ENCODE results near the gene ANKRD65.

ANKRD65 gene

GRCh38 chr1:1421907-1422464 is 910 bp upstream of the ANKRD65 start:
- no peak overlapping the region for H4K91ac ChIP-seq (ENCODE audit: low read length)
- H2BK5ac ChIP-seq (ENCODE audit: low read depth, low read length, poor library complexity, severe bottlenecking) = no peak overlapping the region
- H3K36me3 ChIP-seq (ENCODE audit: control insufficient read depth in 1 of 2, insufficient read depth in 2 of 2, low read depth in 1 of 2, low read length in 2 of 2) = no peaks in the 10 kb centered on the region
- WGBS = 94% methylated on average over 4 of the region's 7 CpGs
- no peak overlapping the region for H3K4me2 ChIP-seq (ENCODE audit: low read length, poor library complexity, severe bottlenecking)
- H3K4me3 ChIP-seq (ENCODE audit: insufficient read depth in 1 of 2, low read depth in 1 of 2, low read length in 2 of 2) = no peak overlapping the region
- H3K14ac ChIP-seq (ENCODE audit: low read length in 2 of 2) = no peak overlapping the region
- H2BK120ac ChIP-seq (ENCODE audit: low read depth, low read length) = no peak overlapping the region
- H4K8ac ChIP-seq (ENCODE audit: low read length) = no peak overlapping the region
- H2AK5ac ChIP-seq (ENCODE audit: low read length, severe bottlenecking) = no peak overlapping the region
- H3K27ac ChIP-seq (ENCODE audit: low read length, poor library complexity, severe bottlenecking) = no peak overlapping the region
- H3K23ac ChIP-seq (ENCODE audit: low read length in 2 of 2) = no peak overlapping the region
- H3K27me3 ChIP-seq (ENCODE audit: control insufficient read depth in 1 of 2, insufficient read depth in 1 of 2, low read length in 2 of 2) = peaks cover 4 to 5% of the 10 kb centered on the region in 2 experiments
- H3K79me1 ChIP-seq (replicated peaks; ENCODE audit: low read length, poor library complexity, severe bottlenecking) = no peaks in the 10 kb centered on the region
- peaks cover 30% of the 10 kb centered on the region for H3K4me1 ChIP-seq (ENCODE audit: control insufficient read depth, insufficient read depth, low read depth, low read length)
- no peaks in the 10 kb centered on the region for H3K9me3 ChIP-seq (ENCODE audit: control insufficient read depth, low read length)
- no peak overlapping the region for H3K18ac ChIP-seq (ENCODE audit: low read depth in 1 of 2, low read length in 2 of 2)
- no peak overlapping the region for H3K4ac ChIP-seq (ENCODE audit: low read depth in 1 of 2, low read length in 2 of 2)
- DNase-seq = no peak
- no peak overlapping the region for H2BK15ac ChIP-seq (ENCODE audit: low read depth, poor library complexity, severe bottlenecking)
- H3K9ac ChIP-seq (ENCODE audit: low read length) = no peak overlapping the region
- no peak overlapping the region for H2AFZ ChIP-seq (ENCODE audit: low read depth, low read length)
- no peak overlapping the region for H2BK12ac ChIP-seq (ENCODE audit: low read length in 2 of 2)

- Histone ChIP-seq H3K4me1 (ENCODE audit: control insufficient read depth, insufficient read depth, low read depth, low read length) (peaks cover 25% of the 10 kb centered on the region), H2BK5ac (ENCODE audit: low read depth, low read length, poor library complexity, severe bottlenecking) (no peak overlapping the region), H3K18ac (ENCODE audit: low read depth in 1 of 2, low read length in 2 of 2) (peak overlapping the region in 1 of 2 experiments; percentile 21), H2AK5ac (ENCODE audit: low read length, severe bottlenecking) (no peak overlapping the region), H3K4me2 (ENCODE audit: low read length, poor library complexity, severe bottlenecking) (no peak overlapping the region), H4K8ac (ENCODE audit: low read length) (peak overlapping the region; percentile 75), H3K27ac (ENCODE audit: low read length, poor library complexity, severe bottlenecking) (no peak overlapping the region), H3K36me3 (ENCODE audit: control insufficient read depth in 1 of 2, insufficient read depth in 2 of 2, low read depth in 1 of 2, low read length in 2 of 2) (no peaks in the 10 kb centered on the region), H2BK15ac (ENCODE audit: low read depth, poor library complexity, severe bottlenecking) (no peak overlapping the region), H3K9ac (ENCODE audit: low read length) (no peak overlapping the region), H3K14ac (ENCODE audit: low read length in 2 of 2) (no peak overlapping the region), H4K91ac (ENCODE audit: low read length) (peak overlapping the region; percentile 61), H3K9me3 (ENCODE audit: control insufficient read depth, low read length) (no peaks in the 10 kb centered on the region), H3K4me3 (ENCODE audit: insufficient read depth in 1 of 2, low read depth in 1 of 2, low read length in 2 of 2) (no peak overlapping the region), H3K23ac (ENCODE audit: low read length in 2 of 2) (no peak overlapping the region), H2AFZ (ENCODE audit: low read depth, low read length) (no peak overlapping the region), H2BK120ac (ENCODE audit: low read depth, low read length) (peak overlapping the region; percentile 34), H3K79me1 (replicated peaks; ENCODE audit: low read length, poor library complexity, severe bottlenecking) (no peaks in the 10 kb centered on the region), H3K4ac (ENCODE audit: low read depth in 1 of 2, low read length in 2 of 2) (no peak overlapping the region), H3K27me3 (ENCODE audit: control insufficient read depth in 1 of 2, insufficient read depth in 1 of 2, low read length in 2 of 2) (peaks cover 0 to 4% of the 10 kb centered on the region in 2 experiments), H2BK12ac (ENCODE audit: low read length in 2 of 2) (peak overlapping the region in 1 of 2 experiments; percentile 67)
- no peak for DNase-seq
- WGBS = 85% methylated on average over 11 of the region's 12 CpGs
Measured at GRCh38 chr1:1420654-1421141, 378 bp downstream of the ANKRD65 start.

GRCh38 chr1:1419813-1420653 is 1.0 kb downstream of the ANKRD65 start:
- Histone ChIP-seq H3K27ac (ENCODE audit: low read length, poor library complexity, severe bottlenecking) (no peak overlapping the region), H3K23ac (ENCODE audit: low read length in 2 of 2) (no peak overlapping the region), H3K79me1 (replicated peaks; ENCODE audit: low read length, poor library complexity, severe bottlenecking) (no peaks in the 10 kb centered on the region), H3K27me3 (ENCODE audit: control insufficient read depth in 1 of 2, insufficient read depth in 1 of 2, low read length in 2 of 2) (peaks cover 0 to 4% of the 10 kb centered on the region in 2 experiments), H3K4me1 (ENCODE audit: control insufficient read depth, insufficient read depth, low read depth, low read length) (peaks cover 25% of the 10 kb centered on the region), H2BK12ac (ENCODE audit: low read length in 2 of 2) (no peak overlapping the region), H2BK120ac (ENCODE audit: low read depth, low read length) (peak overlapping the region; percentile 34), H3K14ac (ENCODE audit: low read length in 2 of 2) (peak overlapping the region in 1 of 2 experiments; percentile 42), H2AFZ (ENCODE audit: low read depth, low read length) (peak overlapping the region; percentile 89), H3K4me2 (ENCODE audit: low read length, poor library complexity, severe bottlenecking) (no peak overlapping the region), H2BK15ac (ENCODE audit: low read depth, poor library complexity, severe bottlenecking) (peak overlapping the region; percentile 69), H3K4me3 (ENCODE audit: insufficient read depth in 1 of 2, low read depth in 1 of 2, low read length in 2 of 2) (no peak overlapping the region), H3K9me3 (ENCODE audit: control insufficient read depth, low read length) (no peaks in the 10 kb centered on the region), H3K36me3 (ENCODE audit: control insufficient read depth in 1 of 2, insufficient read depth in 2 of 2, low read depth in 1 of 2, low read length in 2 of 2) (no peaks in the 10 kb centered on the region), H4K91ac (ENCODE audit: low read length) (peak overlapping the region; percentile 80), H2BK5ac (ENCODE audit: low read depth, low read length, poor library complexity, severe bottlenecking) (no peak overlapping the region), H3K4ac (ENCODE audit: low read depth in 1 of 2, low read length in 2 of 2) (peak overlapping the region; percentile 11 to 98), H3K9ac (ENCODE audit: low read length) (peak overlapping the region; percentile 61), H4K8ac (ENCODE audit: low read length) (peak overlapping the region; percentile 98), H3K18ac (ENCODE audit: low read depth in 1 of 2, low read length in 2 of 2) (peak overlapping the region; percentile 83 to 85), H2AK5ac (ENCODE audit: low read length, severe bottlenecking) (no peak overlapping the region)
- WGBS = 50% methylated on average over 39 of the region's 112 CpGs
- no peak for DNase-seq

- WGBS = 92% methylated on average over 21 of the region's 21 CpGs
- Histone ChIP-seq H2BK12ac (ENCODE audit: low read length in 2 of 2) (no peak overlapping the region), H3K4me3 (ENCODE audit: insufficient read depth in 1 of 2, low read depth in 1 of 2, low read length in 2 of 2) (no peak overlapping the region), H3K4ac (ENCODE audit: low read depth in 1 of 2, low read length in 2 of 2) (no peak overlapping the region), H2BK120ac (ENCODE audit: low read depth, low read length) (no peak overlapping the region), H4K8ac (ENCODE audit: low read length) (peak overlapping the region; percentile 98), H3K18ac (ENCODE audit: low read depth in 1 of 2, low read length in 2 of 2) (no peak overlapping the region), H3K23ac (ENCODE audit: low read length in 2 of 2) (no peak overlapping the region), H3K79me1 (replicated peaks; ENCODE audit: low read length, poor library complexity, severe bottlenecking) (no peaks in the 10 kb centered on the region), H3K4me1 (ENCODE audit: control insufficient read depth, insufficient read depth, low read depth, low read length) (peaks cover 25% of the 10 kb centered on the region), H3K9ac (ENCODE audit: low read length) (peak overlapping the region; percentile 61), H3K4me2 (ENCODE audit: low read length, poor library complexity, severe bottlenecking) (no peak overlapping the region), H3K14ac (ENCODE audit: low read length in 2 of 2) (no peak overlapping the region), H3K36me3 (ENCODE audit: control insufficient read depth in 1 of 2, insufficient read depth in 2 of 2, low read depth in 1 of 2, low read length in 2 of 2) (no peaks in the 10 kb centered on the region), H4K91ac (ENCODE audit: low read length) (no peak overlapping the region), H3K27ac (ENCODE audit: low read length, poor library complexity, severe bottlenecking) (no peak overlapping the region), H2AFZ (ENCODE audit: low read depth, low read length) (peak overlapping the region; percentile 89), H2BK15ac (ENCODE audit: low read depth, poor library complexity, severe bottlenecking) (no peak overlapping the region), H2AK5ac (ENCODE audit: low read length, severe bottlenecking) (no peak overlapping the region), H2BK5ac (ENCODE audit: low read depth, low read length, poor library complexity, severe bottlenecking) (no peak overlapping the region), H3K9me3 (ENCODE audit: control insufficient read depth, low read length) (no peaks in the 10 kb centered on the region), H3K27me3 (ENCODE audit: control insufficient read depth in 1 of 2, insufficient read depth in 1 of 2, low read length in 2 of 2) (peaks cover 0 to 4% of the 10 kb centered on the region in 2 experiments)
- DNase-seq = no peak
Measured at GRCh38 chr1:1419363-1419812, 1.7 kb downstream of the ANKRD65 start.

All from mesenchymal stem cell (in vitro differentiated cells and primary cell).